Neural crest cell (in vitro differentiated cells): ENCODE data around the gene PDZK1. TPM values are rescaled to one million over a fixed set of nuclear protein-coding genes. Genes with fewer than 3 reads are reported as not detected.

Experiments used
- DNase-seq: peaks from one replicate; pipeline ENCODE4 v3.0.0; 2021; ENCODE audit warnings: low read depth, mixed read lengths, low spot score
- H3K27ac Mint-ChIP-seq: one replicate; pipeline ENCODE4 v1.8.0; 2021; ENCODE audit warnings: mild to moderate bottlenecking, mixed read lengths; ENCODE audit not compliant: unreplicated experiment
- H3K27me3 Mint-ChIP-seq: 2 replicates; pipeline ENCODE4 v1.8.0; 2021; ENCODE audit warnings: low read depth, mild to moderate bottlenecking, mixed read lengths
- H3K36me3 Mint-ChIP-seq: 2 replicates; pipeline ENCODE4 v1.8.0; 2021; ENCODE audit warnings: low read depth, mild to moderate bottlenecking, mixed read lengths
- H3K4me1 Mint-ChIP-seq: 2 replicates; pipeline ENCODE4 v1.8.0; 2021; ENCODE audit warnings: mixed read lengths
- H3K4me3 Mint-ChIP-seq: one replicate; pipeline ENCODE4 v1.8.0; 2021; ENCODE audit warnings: mild to moderate bottlenecking, mixed read lengths
- H3K9me3 Mint-ChIP-seq: 2 replicates; pipeline ENCODE4 v1.8.0; 2021; ENCODE audit warnings: mixed read lengths
- CTCF ChIP-seq: fragments of 200-600 bp; sonication (generic); conservative IDR thresholded peaks from 2 replicates; pipeline ENCODE4 v1.5.0; 2021; ENCODE audit warnings: antibody characterized with exemption, mild to moderate bottlenecking
- total RNA-seq: library from RNA; stranded (reverse); gene quantifications from 2 replicates; pipeline ENCODE4 v1.2.1, GENCODE V29; 2021

Gene PDZK1
- total RNA-seq, 1 donor from 2014 or later: 0.33 TPM

DNA sequence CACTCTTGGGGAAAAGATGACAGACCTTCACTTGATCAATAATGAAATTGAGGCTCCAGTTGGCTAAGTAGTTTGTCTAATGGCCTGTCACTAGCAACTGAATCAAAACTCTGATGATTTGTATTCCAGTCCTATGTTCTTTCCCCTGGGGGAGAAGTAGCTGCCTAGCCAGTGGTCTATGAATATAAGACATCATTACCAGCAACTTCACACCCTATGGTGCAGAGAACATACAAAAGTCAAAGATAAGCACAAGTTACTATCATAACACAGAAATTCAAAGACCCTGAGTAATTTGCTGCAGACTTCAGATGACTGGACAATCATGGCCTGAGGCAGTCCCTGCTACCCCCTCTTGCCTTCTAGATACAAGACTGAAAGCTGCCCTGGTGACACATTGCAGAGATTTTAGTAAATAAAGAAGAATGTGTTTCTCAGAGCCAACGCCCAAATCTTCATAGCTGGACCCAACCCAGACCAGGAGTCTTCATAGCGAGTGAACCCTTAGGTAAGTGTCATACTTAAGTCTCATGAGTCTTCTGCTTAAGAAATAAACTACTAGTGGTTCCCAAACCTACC is 993 bp downstream of the PDZK1 start:
- Mint-ChIP-seq H3K36me3 (no peaks in the 10 kb centered on the region), H3K4me1 (peaks cover 6% of the 10 kb centered on the region), H3K27ac (no peak overlapping the region), H3K9me3 (no peaks in the 10 kb centered on the region), H3K27me3 (no peaks in the 10 kb centered on the region), H3K4me3 (no peak overlapping the region)
- no peak for DNase-seq
- TF ChIP-seq CTCF: no peak

DNA sequence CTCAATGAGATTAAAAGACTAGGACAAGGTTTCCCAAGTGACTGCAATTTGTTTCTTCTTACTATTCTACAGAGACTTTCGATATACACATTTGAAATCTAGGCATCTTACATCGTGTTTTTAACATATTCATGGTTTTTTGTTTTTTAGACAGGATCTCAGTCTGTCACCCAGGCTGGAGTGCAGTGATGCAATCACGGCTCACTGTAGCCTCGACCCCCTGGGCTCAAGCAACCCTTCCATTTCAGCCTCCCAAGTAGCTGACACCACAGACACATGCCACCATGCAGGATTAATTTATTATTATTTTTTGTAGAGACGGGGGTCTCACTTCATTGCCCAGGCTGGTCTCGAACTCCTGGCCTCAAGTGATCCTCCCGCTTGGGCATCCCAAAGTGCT is 1.5 kb downstream of the PDZK1 start:
- Mint-ChIP-seq H3K4me1 (peaks cover 6% of the 10 kb centered on the region), H3K4me3 (no peak overlapping the region), H3K27me3 (no peaks in the 10 kb centered on the region), H3K9me3 (no peaks in the 10 kb centered on the region), H3K27ac (no peak overlapping the region), H3K36me3 (no peaks in the 10 kb centered on the region)
- no peak for TF ChIP-seq CTCF
- no peak for DNase-seq

- Mint-ChIP-seq H3K4me1 (peaks cover under 1% of the 10 kb centered on the region), H3K27me3 (no peaks in the 10 kb centered on the region), H3K36me3 (no peaks in the 10 kb centered on the region), H3K9me3 (no peaks in the 10 kb centered on the region), H3K27ac (no peak overlapping the region), H3K4me3 (no peak overlapping the region)
- no peak for DNase-seq
- TF ChIP-seq CTCF: no peak
Measured at GRCh38 chr1:145702826-145703225, 4.3 kb downstream of the PDZK1 start.

GRCh38 chr1:145702052-145702451 is 5.1 kb downstream of the PDZK1 start:
- H3K4me3 Mint-ChIP-seq: no peak overlapping the region
- H3K4me1 Mint-ChIP-seq: no peaks in the 10 kb centered on the region
- TF ChIP-seq CTCF: no peak
- H3K9me3 Mint-ChIP-seq: no peaks in the 10 kb centered on the region
- H3K36me3 Mint-ChIP-seq: no peaks in the 10 kb centered on the region
- no peaks in the 10 kb centered on the region for H3K27me3 Mint-ChIP-seq
- H3K27ac Mint-ChIP-seq: no peak overlapping the region
- no peak for DNase-seq

DNA sequence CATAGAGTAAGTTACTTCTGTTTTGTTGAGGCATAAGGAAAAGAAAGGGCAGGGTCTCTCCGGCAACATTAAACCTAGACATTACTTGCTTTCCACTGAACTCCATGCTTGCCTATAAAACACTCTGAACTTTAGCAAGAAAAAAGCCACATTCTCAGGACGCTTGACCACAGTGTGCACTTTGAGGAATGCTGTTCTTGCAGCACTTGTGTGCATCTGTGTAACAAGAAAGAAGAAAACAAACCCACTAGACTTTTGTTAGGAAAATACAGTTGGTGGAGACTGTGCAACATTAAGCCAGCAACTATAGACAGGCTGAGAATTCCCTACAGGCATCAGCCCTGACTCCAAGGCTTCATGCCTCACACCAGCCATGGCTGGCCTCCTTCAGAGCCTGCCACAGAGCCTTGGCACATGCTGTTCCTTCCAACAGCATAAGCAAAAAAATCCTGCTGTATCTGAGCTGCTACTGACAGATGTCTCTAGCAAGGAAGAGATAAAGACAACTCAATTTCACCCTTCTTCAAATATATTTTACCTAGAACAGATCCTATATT is 5.8 kb downstream of the PDZK1 start:
- Mint-ChIP-seq H3K4me1 (no peaks in the 10 kb centered on the region), H3K4me3 (no peak overlapping the region), H3K9me3 (no peaks in the 10 kb centered on the region), H3K36me3 (no peaks in the 10 kb centered on the region), H3K27me3 (no peaks in the 10 kb centered on the region), H3K27ac (no peak overlapping the region)
- TF ChIP-seq CTCF: no peak
- DNase-seq: no peak
